GM21367 (cell line): ENCODE data around the gene EXOC3L2.

Source experiments
- ATAC-seq: cut with Tn5 transposase; IDR thresholded peaks from one replicate; pipeline ENCODE4 v1.9.1; 2021; ENCODE audit not compliant: unreplicated experiment

Gene EXOC3L2

GRCh38 chr19:45223879-45224278 is 21.3 kb downstream of the EXOC3L2 start:
- ATAC-seq = no peak

GRCh38 chr19:45222724-45223123 is 22.5 kb downstream of the EXOC3L2 start:
- no peak for ATAC-seq

- ATAC-seq = no peak
Observed at GRCh38 chr19:45218911-45219743, 26.1 kb downstream of the EXOC3L2 start.

DNA sequence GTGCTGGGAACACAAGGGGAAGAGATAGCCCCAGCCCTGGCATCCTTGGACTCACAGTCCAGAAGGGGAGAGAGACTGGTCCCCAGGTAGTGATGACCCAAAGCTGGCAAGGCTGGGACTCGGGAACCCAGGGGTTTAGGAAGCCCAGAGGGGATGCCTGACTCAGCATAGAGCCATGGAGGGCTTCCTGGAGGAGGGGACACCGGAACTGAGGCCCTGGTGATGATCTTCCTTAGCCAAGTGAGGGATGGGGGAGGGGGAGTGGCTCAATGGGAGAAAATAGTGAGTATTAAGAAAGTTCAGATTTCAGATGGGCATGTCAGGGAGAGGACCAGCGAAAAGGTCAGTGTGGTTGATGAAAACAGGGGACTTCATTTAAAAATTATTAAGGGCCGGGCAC is 26.8 kb downstream of the EXOC3L2 start:
- no peak for ATAC-seq

GRCh38 chr19:45217957-45218334 is 27.3 kb downstream of the EXOC3L2 start:
- ATAC-seq = no peak

GRCh38 chr19:45217193-45217956 is 27.8 kb downstream of the EXOC3L2 start:
- no peak for ATAC-seq

GRCh38 chr19:45216667-45217066 is 28.5 kb downstream of the EXOC3L2 start:
- ATAC-seq = no peak

DNA sequence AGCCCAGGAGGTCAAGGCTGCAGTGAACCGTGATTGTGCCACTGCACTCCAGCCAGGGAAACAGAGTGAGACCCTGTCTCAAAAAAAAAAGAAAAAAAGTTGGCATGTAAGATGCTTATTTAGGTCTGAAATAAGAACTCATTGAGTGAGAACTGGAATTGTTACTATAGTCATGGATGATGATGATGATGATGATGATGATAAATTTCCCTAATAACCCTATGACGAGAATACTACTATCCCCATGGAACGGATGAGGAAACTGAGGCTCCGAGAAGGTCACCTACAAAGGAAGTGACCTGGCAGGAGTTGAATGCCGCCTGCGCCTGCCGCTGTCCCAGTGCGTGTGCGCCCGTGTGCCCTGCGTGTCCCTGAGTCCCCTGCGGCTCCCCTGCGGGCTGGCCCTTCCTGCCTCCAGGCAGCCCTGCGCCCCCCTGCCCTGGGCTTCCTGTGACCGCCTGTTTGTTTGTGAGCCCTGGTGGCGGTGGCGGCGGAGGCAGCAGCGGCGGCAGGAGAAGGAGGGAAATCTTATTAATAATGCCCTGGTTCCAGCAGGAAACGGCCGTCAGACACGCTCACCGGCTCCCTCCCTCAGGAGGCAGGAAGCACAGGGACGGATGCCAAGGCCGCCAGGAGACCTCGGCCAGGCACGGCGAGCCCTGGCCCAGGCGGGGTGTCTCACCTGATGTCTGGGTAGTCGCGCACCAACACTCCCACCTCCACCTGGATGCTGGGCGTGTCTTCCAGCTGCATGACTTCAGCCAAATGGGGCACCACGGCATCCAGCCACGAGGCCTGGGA is 29.6 kb downstream of the EXOC3L2 start:
- ATAC-seq = no peak

GRCh38 chr19:45213031-45213430 is 32.2 kb downstream of the EXOC3L2 start:
- ATAC-seq = no peak

DNA sequence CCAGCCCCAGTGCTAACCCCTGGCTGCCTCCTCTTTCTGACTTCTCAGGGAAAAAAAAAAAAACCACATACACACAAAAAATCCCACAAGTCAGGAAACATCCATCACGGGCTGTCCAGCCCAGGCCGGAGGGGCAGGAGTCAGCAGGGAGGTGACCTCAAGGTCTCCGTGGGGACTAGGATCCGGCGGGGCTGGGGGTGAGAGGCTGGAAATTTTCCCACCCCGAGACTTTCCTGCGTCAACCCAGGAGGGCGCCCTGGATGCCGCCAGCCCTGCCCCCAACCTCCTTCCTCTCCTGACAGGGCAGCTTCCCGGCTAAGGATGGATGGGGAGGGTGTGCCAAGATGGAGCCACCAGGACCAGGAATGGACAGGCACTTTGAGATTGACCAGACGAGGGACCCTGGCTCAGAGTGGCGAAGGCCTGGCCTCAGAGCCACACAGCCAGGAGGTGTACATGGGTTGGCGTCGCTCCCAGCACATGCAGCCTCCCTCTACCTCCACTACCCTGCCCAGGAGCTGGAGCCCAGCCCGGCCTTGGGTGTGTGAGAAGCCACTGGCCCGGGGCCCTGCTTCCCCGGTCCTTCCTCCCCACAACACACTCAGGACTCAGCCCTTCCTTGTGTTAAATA is 33.3 kb downstream of the EXOC3L2 start:
- ATAC-seq = no peak

- no peak for ATAC-seq
Observed at GRCh38 chr19:45206328-45206727, 38.9 kb downstream of the EXOC3L2 start.

- no peak for ATAC-seq
Observed at GRCh38 chr19:45205810-45206209, 39.4 kb downstream of the EXOC3L2 start.

DNA sequence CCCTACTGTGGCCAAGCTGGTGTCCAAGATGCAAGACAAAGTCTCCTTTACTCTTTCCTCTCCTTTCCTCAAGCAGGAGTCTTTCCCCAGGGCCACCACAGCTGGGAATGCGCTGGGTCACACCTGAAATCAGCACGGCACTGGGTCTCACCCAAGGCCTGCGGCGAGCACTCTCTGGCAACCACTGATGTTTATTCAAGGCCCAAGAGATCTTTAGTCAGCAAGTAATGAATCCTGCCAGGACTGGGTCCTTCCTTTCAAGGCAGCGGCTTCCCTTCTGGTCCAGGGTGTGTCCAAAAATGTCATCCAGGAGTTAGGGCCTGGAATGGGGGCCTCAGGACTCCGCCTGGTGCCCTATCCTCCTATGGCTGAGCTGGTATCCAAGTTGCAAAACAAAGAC is 42.6 kb downstream of the EXOC3L2 start:
- ATAC-seq = no peak

- no peak for ATAC-seq
Observed at GRCh38 chr19:45200568-45200967, 44.6 kb downstream of the EXOC3L2 start.

GRCh38 chr19:45195764-45196163 is 49.4 kb downstream of the EXOC3L2 start:
- ATAC-seq = no peak

GRCh38 chr19:45191375-45191774 is 53.8 kb downstream of the EXOC3L2 start:
- no peak for ATAC-seq

DNA sequence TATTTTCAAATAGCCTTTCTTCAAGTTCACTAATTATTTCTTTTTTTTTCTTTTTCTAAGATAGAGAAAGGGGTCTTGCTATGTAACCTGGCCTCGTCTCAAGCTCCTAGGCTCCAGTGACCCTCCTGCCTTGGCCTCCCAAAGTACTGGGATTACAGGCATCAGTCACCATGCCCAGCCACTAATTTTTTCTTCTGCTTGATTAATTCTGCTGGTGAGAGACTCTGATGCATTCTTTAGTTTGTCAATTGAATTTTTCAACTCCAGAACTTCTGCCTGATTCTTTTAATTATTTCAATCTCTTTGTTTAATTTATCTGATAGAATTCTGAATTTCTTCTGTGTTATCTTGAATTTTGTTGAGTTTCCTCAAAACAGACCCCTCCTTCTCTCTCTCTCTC is 55.2 kb downstream of the EXOC3L2 start:
- ATAC-seq = no peak

- ATAC-seq = no peak
Observed at GRCh38 chr19:45187421-45188100, 57.6 kb downstream of the EXOC3L2 start.

- no peak for ATAC-seq
Observed at GRCh38 chr19:45186509-45187334, 58.5 kb downstream of the EXOC3L2 start.

DNA sequence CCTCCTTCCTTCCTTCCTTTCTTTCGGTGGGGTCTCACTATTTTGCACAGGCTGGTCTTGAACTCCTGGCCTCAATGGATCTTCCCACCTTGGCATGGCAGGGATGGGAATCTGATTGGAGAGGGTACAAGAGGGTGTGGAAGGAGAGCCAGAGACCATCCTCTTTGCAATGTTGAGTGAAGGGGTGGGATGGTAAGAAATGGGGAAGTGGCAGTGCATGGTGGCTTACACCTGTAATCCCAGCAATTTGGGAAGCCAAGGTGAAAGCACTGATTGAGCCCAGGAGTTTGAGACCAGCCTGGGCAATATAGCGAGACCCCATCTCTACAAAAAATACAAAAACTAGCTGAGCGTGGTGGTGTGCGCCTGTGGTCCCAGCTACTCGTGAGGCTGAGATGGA is 61.1 kb downstream of the EXOC3L2 start:
- ATAC-seq = no peak
